Type B pancreatic cell (in vitro differentiated cells): ENCODE data around the gene HELZ2. TPM values are rescaled to one million over a fixed set of nuclear protein-coding genes. Genes with fewer than 3 reads are reported as not detected.

ENCODE experiments used
- DNase-seq: peaks from one replicate; pipeline ENCODE4 v3.0.0; 2021; ENCODE audit warnings: mixed read lengths; ENCODE audit not compliant: unreplicated experiment; ENCODE audit errors: extremely low spot score
- H3K27ac Mint-ChIP-seq: 2 replicates; pipeline ENCODE4 v1.8.0; 2021; ENCODE audit warnings: mild to moderate bottlenecking, mixed read lengths
- H3K27me3 Mint-ChIP-seq: 2 replicates; pipeline ENCODE4 v1.8.0; 2021; ENCODE audit warnings: mixed read lengths
- H3K36me3 Mint-ChIP-seq: 2 replicates; pipeline ENCODE4 v1.8.0; 2021; ENCODE audit warnings: mixed read lengths
- H3K4me1 Mint-ChIP-seq: one replicate; pipeline ENCODE4 v1.8.0; 2021; ENCODE audit warnings: mixed read lengths; ENCODE audit not compliant: unreplicated experiment
- H3K4me3 Mint-ChIP-seq: 2 replicates; pipeline ENCODE4 v1.8.0; 2021; ENCODE audit warnings: mild to moderate bottlenecking, mixed read lengths
- H3K9me3 Mint-ChIP-seq: 2 replicates; pipeline ENCODE4 v1.8.0; 2021; ENCODE audit warnings: mixed read lengths
- total RNA-seq: library from RNA; stranded (reverse); gene quantifications from 2 replicates; pipeline ENCODE4 v1.2.1, GENCODE V29; 2021; ENCODE audit warnings: low replicate concordance
- TF ChIP-seq, protein P1 (sequence below): fragments of 200-600 bp; sonication (generic); conservative IDR thresholded peaks from 2 replicates; pipeline ENCODE4 v1.5.0; 2021; ENCODE audit warnings: antibody characterized with exemption, mild to moderate bottlenecking

Gene HELZ2
- total RNA-seq, 1 donor from 2014 or later: 24.2 TPM

DNA sequence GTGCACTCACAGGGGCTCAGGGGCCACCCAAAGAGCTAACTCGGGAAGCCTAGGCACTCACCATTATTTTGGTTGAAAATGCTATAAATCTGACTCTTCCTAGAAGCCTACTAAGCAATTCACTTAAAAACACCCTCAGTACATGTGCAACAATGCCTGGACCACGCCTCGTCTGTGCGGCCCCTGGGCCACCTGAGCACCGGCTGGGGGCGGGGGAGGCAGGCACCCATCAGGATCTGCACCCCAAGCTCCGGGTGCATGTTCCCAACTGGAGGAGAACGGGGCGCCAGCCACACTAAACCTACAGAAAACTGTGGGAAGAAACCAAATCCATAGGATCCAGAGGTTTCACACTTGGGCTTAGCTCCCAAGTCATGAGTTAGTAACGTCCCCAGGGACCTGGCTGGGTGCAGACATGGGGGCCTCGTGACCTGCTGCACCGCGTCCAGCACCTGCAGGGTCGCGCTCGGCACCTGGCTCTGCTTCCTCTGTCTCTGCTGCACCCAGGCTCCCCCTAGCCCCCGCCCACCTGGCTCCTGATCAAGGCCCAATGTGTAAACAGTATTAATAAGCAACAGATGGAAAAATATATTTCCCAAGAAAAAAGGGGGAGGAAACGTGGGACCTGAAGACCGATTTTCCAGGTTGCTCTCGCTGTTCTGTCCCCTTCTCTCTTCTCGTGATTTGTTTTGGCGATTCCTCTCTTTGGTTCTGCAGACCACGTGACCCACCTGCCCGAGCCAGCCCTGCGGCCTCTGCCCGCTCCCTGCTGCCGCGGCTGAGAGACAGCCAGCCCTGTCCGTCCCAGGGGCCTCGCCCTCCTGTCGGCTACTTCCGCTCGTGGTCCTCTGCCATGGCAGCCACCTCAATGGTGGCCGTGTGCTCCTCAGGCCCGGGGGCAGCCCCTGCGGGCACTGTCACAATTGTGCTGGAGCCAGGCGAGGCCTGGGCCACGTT, 15.5 kb upstream of the HELZ2 start:
- H3K36me3 Mint-ChIP-seq: peaks cover 4% of the 10 kb centered on the region
- TF ChIP-seq, protein P1, sequence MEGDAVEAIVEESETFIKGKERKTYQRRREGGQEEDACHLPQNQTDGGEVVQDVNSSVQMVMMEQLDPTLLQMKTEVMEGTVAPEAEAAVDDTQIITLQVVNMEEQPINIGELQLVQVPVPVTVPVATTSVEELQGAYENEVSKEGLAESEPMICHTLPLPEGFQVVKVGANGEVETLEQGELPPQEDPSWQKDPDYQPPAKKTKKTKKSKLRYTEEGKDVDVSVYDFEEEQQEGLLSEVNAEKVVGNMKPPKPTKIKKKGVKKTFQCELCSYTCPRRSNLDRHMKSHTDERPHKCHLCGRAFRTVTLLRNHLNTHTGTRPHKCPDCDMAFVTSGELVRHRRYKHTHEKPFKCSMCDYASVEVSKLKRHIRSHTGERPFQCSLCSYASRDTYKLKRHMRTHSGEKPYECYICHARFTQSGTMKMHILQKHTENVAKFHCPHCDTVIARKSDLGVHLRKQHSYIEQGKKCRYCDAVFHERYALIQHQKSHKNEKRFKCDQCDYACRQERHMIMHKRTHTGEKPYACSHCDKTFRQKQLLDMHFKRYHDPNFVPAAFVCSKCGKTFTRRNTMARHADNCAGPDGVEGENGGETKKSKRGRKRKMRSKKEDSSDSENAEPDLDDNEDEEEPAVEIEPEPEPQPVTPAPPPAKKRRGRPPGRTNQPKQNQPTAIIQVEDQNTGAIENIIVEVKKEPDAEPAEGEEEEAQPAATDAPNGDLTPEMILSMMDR: no peak
- DNase-seq: no peak
- H3K4me3 Mint-ChIP-seq: no peak overlapping the region
- no peaks in the 10 kb centered on the region for H3K9me3 Mint-ChIP-seq
- no peaks in the 10 kb centered on the region for H3K4me1 Mint-ChIP-seq
- no peaks in the 10 kb centered on the region for H3K27me3 Mint-ChIP-seq
- H3K27ac Mint-ChIP-seq: no peak overlapping the region

DNA sequence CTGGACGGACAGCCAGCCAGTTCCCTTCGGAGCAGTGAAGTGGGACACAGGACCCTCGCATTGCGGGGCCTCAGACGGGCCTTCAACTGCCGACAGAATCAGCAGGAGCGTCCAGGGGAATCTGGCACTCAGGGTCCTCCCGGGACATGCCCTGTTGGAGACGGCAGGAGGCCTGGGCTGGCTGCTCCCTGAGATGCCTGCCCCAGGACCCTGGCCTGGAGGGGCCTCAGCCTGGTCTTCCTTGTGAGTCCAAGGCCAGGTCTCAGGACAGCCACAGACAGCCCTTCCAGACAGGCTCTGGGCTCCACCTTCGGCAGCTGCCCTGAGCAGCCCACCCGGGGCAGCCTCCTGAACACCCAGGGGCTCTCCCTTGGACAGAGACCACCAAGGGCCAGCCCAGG, 14.6 kb upstream of the HELZ2 start:
- H3K4me3 Mint-ChIP-seq: no peak overlapping the region
- no peak for DNase-seq
- H3K4me1 Mint-ChIP-seq: no peaks in the 10 kb centered on the region
- H3K27me3 Mint-ChIP-seq: no peaks in the 10 kb centered on the region
- H3K9me3 Mint-ChIP-seq: no peaks in the 10 kb centered on the region
- peaks cover 4% of the 10 kb centered on the region for H3K36me3 Mint-ChIP-seq
- TF ChIP-seq, protein P1: no peak
- no peak overlapping the region for H3K27ac Mint-ChIP-seq

DNA sequence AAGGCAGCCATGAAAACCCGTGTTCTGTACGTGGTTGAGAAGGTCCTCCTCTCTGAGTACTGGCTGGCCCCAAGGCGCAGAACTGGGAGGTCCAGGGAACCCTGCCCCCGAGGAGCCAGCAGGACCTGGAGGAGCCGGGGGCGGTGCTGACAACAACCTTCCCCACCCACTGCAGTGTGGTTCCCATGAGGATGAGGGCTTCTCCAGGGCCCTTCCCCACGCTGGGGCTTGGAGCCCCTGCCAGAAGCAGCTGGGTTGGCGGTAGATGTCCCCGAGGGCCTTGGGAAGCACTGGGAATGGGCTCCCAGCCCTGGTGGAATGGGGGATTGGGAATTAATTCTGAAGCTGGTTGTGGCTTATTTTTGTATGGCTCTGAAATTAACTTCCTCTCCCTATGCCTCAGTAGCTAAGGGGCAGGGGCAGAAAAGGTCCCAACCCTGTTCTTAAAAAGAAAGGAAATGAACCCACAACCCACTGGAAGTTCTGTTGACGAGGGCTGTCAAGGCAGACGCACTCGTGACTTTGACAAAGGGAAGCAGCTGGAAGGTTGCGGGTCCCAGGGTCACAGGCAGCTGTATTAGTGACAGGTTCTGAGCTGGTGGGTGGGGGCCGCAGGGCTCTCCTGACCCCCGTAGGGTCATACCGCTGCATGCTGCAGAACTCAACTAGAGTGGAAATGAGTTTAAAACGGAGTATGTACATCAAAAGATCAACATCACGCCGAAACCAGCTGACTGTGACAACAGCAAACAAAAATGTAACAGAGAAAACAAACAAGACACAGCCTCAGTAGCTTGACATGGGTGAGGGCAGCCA, 13.9 kb upstream of the HELZ2 start:
- H3K27me3 Mint-ChIP-seq: no peaks in the 10 kb centered on the region
- TF ChIP-seq, protein P1: no peak
- no peak overlapping the region for H3K4me3 Mint-ChIP-seq
- H3K9me3 Mint-ChIP-seq: no peaks in the 10 kb centered on the region
- no peak overlapping the region for H3K27ac Mint-ChIP-seq
- peaks cover 3% of the 10 kb centered on the region for H3K4me1 Mint-ChIP-seq
- H3K36me3 Mint-ChIP-seq: no peaks in the 10 kb centered on the region
- no peak for DNase-seq

DNA sequence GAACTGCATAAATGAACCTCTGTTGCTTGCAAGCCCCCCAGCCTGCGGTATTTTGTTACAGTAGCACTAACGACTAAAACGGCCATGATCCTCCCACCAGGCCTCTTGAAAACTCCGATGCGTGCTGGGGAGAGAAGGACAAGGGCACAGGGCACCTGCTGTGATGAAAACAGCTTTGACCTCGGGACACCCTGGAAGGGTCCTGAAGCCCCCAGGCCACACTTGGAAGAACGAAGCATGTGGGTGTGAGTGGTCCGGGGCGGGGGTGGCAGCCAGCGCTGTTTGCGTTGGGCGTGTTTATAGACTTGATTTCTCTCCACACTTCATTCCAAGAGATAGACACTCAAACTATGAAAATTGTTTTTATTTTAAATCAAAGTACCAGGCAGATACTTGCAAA, 13.2 kb upstream of the HELZ2 start:
- Mint-ChIP-seq H3K4me1 (peaks cover 8% of the 10 kb centered on the region), H3K9me3 (no peaks in the 10 kb centered on the region), H3K27ac (no peak overlapping the region), H3K36me3 (no peaks in the 10 kb centered on the region), H3K4me3 (no peak overlapping the region), H3K27me3 (no peaks in the 10 kb centered on the region)
- no peak for DNase-seq
- TF ChIP-seq, protein P1: no peak

DNA sequence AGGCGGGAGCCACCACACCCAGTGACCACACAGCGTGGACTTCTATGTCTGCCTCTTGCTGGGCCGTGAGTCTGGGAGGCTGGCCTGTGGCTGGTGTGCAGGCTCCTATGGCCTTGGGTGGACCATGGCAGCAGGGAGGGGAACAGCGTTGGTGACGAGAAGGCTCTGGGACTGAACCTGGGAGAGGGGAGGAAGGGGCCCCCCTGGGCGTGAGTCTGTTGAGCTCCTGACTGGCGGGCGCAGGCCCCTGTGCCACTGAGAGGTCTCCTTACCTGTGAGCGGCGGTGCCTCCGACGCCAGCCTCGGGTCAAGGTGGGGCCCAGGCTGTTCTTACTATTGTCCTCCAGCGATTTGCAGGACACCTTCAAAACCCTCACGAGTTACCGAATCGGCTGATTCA, 12.8 kb upstream of the HELZ2 start:
- Mint-ChIP-seq H3K36me3 (no peaks in the 10 kb centered on the region), H3K27me3 (no peaks in the 10 kb centered on the region), H3K9me3 (no peaks in the 10 kb centered on the region), H3K27ac (no peak overlapping the region), H3K4me3 (no peak overlapping the region), H3K4me1 (peaks cover 8% of the 10 kb centered on the region)
- TF ChIP-seq, protein P1: no peak
- no peak for DNase-seq
